PFSK-1 (cell line): ENCODE measurements around the gene MEG3.

Experiments used
- FOXP2 ChIP-seq: optimal IDR thresholded peaks from 2 replicates; pipeline ENCODE3; 2011; ENCODE audit warnings: borderline replicate concordance, control low read depth, inconsistent platforms; ENCODE audit not compliant: insufficient read depth; ENCODE audit errors: extremely low read length, extremely low read depth
- POLR2AphosphoS5 ChIP-seq: IDR thresholded peaks from 2 replicates; pipeline ENCODE4 v1.6.1; 2012; ENCODE audit warnings: low read depth, mild to moderate bottlenecking, control low read depth, low read length, moderate library complexity
- REST ChIP-seq, 2 experiments: IDR thresholded peaks; 2 replicates each; pipeline versions ENCODE4 v1.6.1 to v1.8.0; 2011 to 2012; ENCODE audit warnings: low read depth in 2 of 2, low read length in 2 of 2, control low read depth in 1 of 2, inconsistent platforms in 1 of 2, mild to moderate bottlenecking in 1 of 2, moderate library complexity in 1 of 2; ENCODE audit not compliant: insufficient read depth in 1 of 2
- SIN3A ChIP-seq: IDR thresholded peaks from 2 replicates; pipeline ENCODE4 v1.6.1; 2012; ENCODE audit warnings: mild to moderate bottlenecking, low read length, moderate library complexity, borderline replicate concordance; ENCODE audit not compliant: insufficient read depth
- TAF1 ChIP-seq: IDR thresholded peaks from 2 replicates; pipeline ENCODE4 v1.6.1; 2012; ENCODE audit warnings: low read length, control low read depth, borderline replicate concordance; ENCODE audit not compliant: insufficient read depth

Gene MEG3

GRCh38 chr14:100778526-100778882, 47.4 kb upstream of the MEG3 start:
- TF ChIP-seq TAF1 = no peak
- no peak for TF ChIP-seq SIN3A
- TF ChIP-seq REST (IDR thresholded peaks at IDR 0.05; ENCODE audit: insufficient read depth in 1 of 2, low read depth in 2 of 2, low read length in 2 of 2) = no peak
- TF ChIP-seq POLR2AphosphoS5 = no peak
- no peak for TF ChIP-seq FOXP2

GRCh38 chr14:100778951-100779690, 46.8 kb upstream of the MEG3 start:
- TF ChIP-seq FOXP2 (no peak), REST (IDR thresholded peaks at IDR 0.05; ENCODE audit: insufficient read depth in 1 of 2, low read depth in 2 of 2, low read length in 2 of 2) (no peak), SIN3A (no peak), POLR2AphosphoS5 (no peak), TAF1 (no peak)

GRCh38 chr14:100779691-100780080, 46.2 kb upstream of the MEG3 start:
- TF ChIP-seq TAF1 = no peak
- no peak for TF ChIP-seq POLR2AphosphoS5
- no peak for TF ChIP-seq FOXP2
- no peak for TF ChIP-seq SIN3A
- no peak for TF ChIP-seq REST (IDR thresholded peaks at IDR 0.05; ENCODE audit: insufficient read depth in 1 of 2, low read depth in 2 of 2, low read length in 2 of 2)

- TF ChIP-seq TAF1 = no peak
Measured at GRCh38 chr14:100780246-100780645, 45.7 kb upstream of the MEG3 start.

- TF ChIP-seq TAF1 (no peak), FOXP2 (no peak), SIN3A (no peak), REST (IDR thresholded peaks at IDR 0.05; ENCODE audit: insufficient read depth in 1 of 2, low read depth in 2 of 2, low read length in 2 of 2) (no peak), POLR2AphosphoS5 (no peak)
Measured at GRCh38 chr14:100780646-100781355, 45.1 kb upstream of the MEG3 start.
